Skin of body (tissue), 2 donors: ENCODE measurements around the gene NAPEPLD. TPM values are rescaled to one million over a fixed set of nuclear protein-coding genes. Genes with fewer than 3 reads are reported as not detected.
"Not testable (repeated sequence)": the region's sequence is repeated elsewhere in the genome, so short reads cannot be mapped to it uniquely, and the experiment has no call there.

Experiments used
- DNase-seq: peaks from one replicate; lab custom pipeline; 2025; lab: John Stamatoyannopoulos, UW
- total RNA-seq: library from RNA; depleted of rRNA; stranded (reverse); fragments of >200 nt; gene quantifications from one replicate; pipeline ENCODE4 v1.2.3, GENCODE V29; 2014

NAPEPLD gene
- total RNA-seq, 1 donor from 2014 or later, result 18.9 TPM

GRCh38 chr7:103068414-103069403 is 80.2 kb downstream of the NAPEPLD start:
- DNase-seq, result no peak

GRCh38 chr7:103065667-103066066 is 83.2 kb downstream of the NAPEPLD start:
- no peak for DNase-seq

GRCh38 chr7:103063895-103064294 is 85.0 kb downstream of the NAPEPLD start:
- DNase-seq, result no peak

- DNase-seq, result no peak
Measured at GRCh38 chr7:103059471-103059870, 89.4 kb downstream of the NAPEPLD start.

- no peak for DNase-seq
Measured at GRCh38 chr7:103058122-103058521, 90.8 kb downstream of the NAPEPLD start.

- DNase-seq, result not testable (repeated sequence)
Measured at GRCh38 chr7:103056006-103056405, 92.9 kb downstream of the NAPEPLD start.

- no peak for DNase-seq
Measured at GRCh38 chr7:103051519-103051918, 97.4 kb downstream of the NAPEPLD start.

Other genes starting within 250 kb of the NAPEPLD start
- gene LRRC17, start 236.1 kb downstream of the NAPEPLD start, total RNA-seq, result 92.4 TPM
- 2.8 TPM for gene FBXL13, start 74.3 kb downstream of the NAPEPLD start, total RNA-seq
- 29.4 TPM for gene ARMC10, start 74.0 kb downstream of the NAPEPLD start, total RNA-seq
- 47.8 TPM for gene PMPCB, start 148.3 kb upstream of the NAPEPLD start, total RNA-seq
- gene DNAJC2, start 195.7 kb upstream of the NAPEPLD start, total RNA-seq, result 18.5 TPM
- 98.3 TPM for gene PSMC2, start 198.5 kb upstream of the NAPEPLD start, total RNA-seq